ENCODE results near the gene LUC7L3.
"Not testable (repeated sequence)": the region's sequence is repeated elsewhere in the genome, so short reads cannot be mapped to it uniquely, and the experiment has no call there.

The LUC7L3 gene

GRCh38 chr17:50790618-50791017 is 71.2 kb downstream of the LUC7L3 start:
- no peak for DNase-seq

- no peak for DNase-seq
These were observed 72.7 kb downstream of the LUC7L3 start for GRCh38 chr17:50792132-50792531.

GRCh38 chr17:50793007-50793406 is 73.6 kb downstream of the LUC7L3 start:
- no peak for DNase-seq

GRCh38 chr17:50794361-50794760 is 75.0 kb downstream of the LUC7L3 start:
- DNase-seq: no peak

- DNase-seq: no peak
These were observed 77.9 kb downstream of the LUC7L3 start for GRCh38 chr17:50797135-50797810.

GRCh38 chr17:50798424-50799288 is 79.3 kb downstream of the LUC7L3 start:
- DNase-seq: no peak

- no peak for DNase-seq
These were observed 80.2 kb downstream of the LUC7L3 start for GRCh38 chr17:50799582-50799981.

- DNase-seq: no peak
These were observed 80.8 kb downstream of the LUC7L3 start for GRCh38 chr17:50800196-50800700.

GRCh38 chr17:50802609-50803571 is 83.5 kb downstream of the LUC7L3 start:
- DNase-seq: no peak

GRCh38 chr17:50803676-50804075 is 84.3 kb downstream of the LUC7L3 start:
- DNase-seq: no peak

- not testable (repeated sequence) for DNase-seq
These were observed 85.5 kb downstream of the LUC7L3 start for GRCh38 chr17:50804749-50805475.

GRCh38 chr17:50805486-50805885 is 86.1 kb downstream of the LUC7L3 start:
- DNase-seq: no peak
